ENCODE results near the gene CAPN10.
"Not testable (repeated sequence)": the region's sequence is repeated elsewhere in the genome, so short reads cannot be mapped to it uniquely, and the experiment has no call there.

CAPN10 gene

GRCh38 chr2:240603081-240603835 is 16.7 kb downstream of the CAPN10 start:
- DNase-seq (ENCODE audit: low read depth), result no peak

- no peak for DNase-seq (ENCODE audit: low read depth)
These were observed 17.3 kb downstream of the CAPN10 start for GRCh38 chr2:240603846-240604245.

- DNase-seq (ENCODE audit: low read depth), result no peak
These were observed 17.9 kb downstream of the CAPN10 start for GRCh38 chr2:240604291-240604938.

GRCh38 chr2:240604939-240605716 is 18.6 kb downstream of the CAPN10 start:
- DNase-seq (ENCODE audit: low read depth), result no peak

GRCh38 chr2:240605867-240606743 is 19.6 kb downstream of the CAPN10 start:
- no peak for DNase-seq (ENCODE audit: low read depth)

GRCh38 chr2:240611601-240612210 is 25.2 kb downstream of the CAPN10 start:
- DNase-seq (ENCODE audit: low read depth), result no peak

- no peak for DNase-seq (ENCODE audit: low read depth)
These were observed 27.2 kb downstream of the CAPN10 start for GRCh38 chr2:240613781-240614180.

- no peak for DNase-seq (ENCODE audit: low read depth)
These were observed 27.9 kb downstream of the CAPN10 start for GRCh38 chr2:240614391-240614790.

- DNase-seq (ENCODE audit: low read depth), result no peak
These were observed 28.9 kb downstream of the CAPN10 start for GRCh38 chr2:240615396-240615795.

- no peak for DNase-seq (ENCODE audit: low read depth)
These were observed 29.4 kb downstream of the CAPN10 start for GRCh38 chr2:240615820-240616547.

GRCh38 chr2:240616860-240617666 is 30.5 kb downstream of the CAPN10 start:
- not testable (repeated sequence) for DNase-seq (ENCODE audit: low read depth)

GRCh38 chr2:240618776-240619175 is 32.2 kb downstream of the CAPN10 start:
- no peak for DNase-seq (ENCODE audit: low read depth)

GRCh38 chr2:240619506-240620148 is 33.1 kb downstream of the CAPN10 start:
- DNase-seq (ENCODE audit: low read depth), result no peak

- DNase-seq (ENCODE audit: low read depth), result no peak
These were observed 33.7 kb downstream of the CAPN10 start for GRCh38 chr2:240620149-240620731.

- DNase-seq (ENCODE audit: low read depth), result no peak
These were observed 34.3 kb downstream of the CAPN10 start for GRCh38 chr2:240620859-240621258.

- no peak for DNase-seq (ENCODE audit: low read depth)
These were observed 35.5 kb downstream of the CAPN10 start for GRCh38 chr2:240622060-240622411.

- DNase-seq (ENCODE audit: low read depth), result peak; percentile 47
These were observed 36.1 kb downstream of the CAPN10 start for GRCh38 chr2:240622531-240623235.

- no peak for DNase-seq (ENCODE audit: low read depth)
These were observed 37.0 kb downstream of the CAPN10 start for GRCh38 chr2:240623531-240624010.
